HFF-Myc (cell line): ENCODE measurements around the gene MINK1.

Experiments used
- DNase-seq: peaks from one replicate; pipeline ENCODE4 v3.0.0-alpha.2; 2011; ENCODE audit warnings: low read depth; ENCODE audit errors: extremely low read depth
- H3K4me3 ChIP-seq: replicated peaks from 2 replicates; pipeline ENCODE4 v1.5.1; 2011; ENCODE audit warnings: low read depth, mild to moderate bottlenecking, control low read depth, low read length
- TF ChIP-seq, protein P1 (sequence below): IDR thresholded peaks from 2 replicates; pipeline ENCODE4 v1.5.1; 2012; ENCODE audit warnings: mild to moderate bottlenecking, low read depth, low read length, control low read depth; ENCODE audit errors: missing control alignments

Gene MINK1

GRCh38 chr17:4839221-4839620, 6.1 kb downstream of the MINK1 start:
- DNase-seq = no peak
- TF ChIP-seq, protein P1, sequence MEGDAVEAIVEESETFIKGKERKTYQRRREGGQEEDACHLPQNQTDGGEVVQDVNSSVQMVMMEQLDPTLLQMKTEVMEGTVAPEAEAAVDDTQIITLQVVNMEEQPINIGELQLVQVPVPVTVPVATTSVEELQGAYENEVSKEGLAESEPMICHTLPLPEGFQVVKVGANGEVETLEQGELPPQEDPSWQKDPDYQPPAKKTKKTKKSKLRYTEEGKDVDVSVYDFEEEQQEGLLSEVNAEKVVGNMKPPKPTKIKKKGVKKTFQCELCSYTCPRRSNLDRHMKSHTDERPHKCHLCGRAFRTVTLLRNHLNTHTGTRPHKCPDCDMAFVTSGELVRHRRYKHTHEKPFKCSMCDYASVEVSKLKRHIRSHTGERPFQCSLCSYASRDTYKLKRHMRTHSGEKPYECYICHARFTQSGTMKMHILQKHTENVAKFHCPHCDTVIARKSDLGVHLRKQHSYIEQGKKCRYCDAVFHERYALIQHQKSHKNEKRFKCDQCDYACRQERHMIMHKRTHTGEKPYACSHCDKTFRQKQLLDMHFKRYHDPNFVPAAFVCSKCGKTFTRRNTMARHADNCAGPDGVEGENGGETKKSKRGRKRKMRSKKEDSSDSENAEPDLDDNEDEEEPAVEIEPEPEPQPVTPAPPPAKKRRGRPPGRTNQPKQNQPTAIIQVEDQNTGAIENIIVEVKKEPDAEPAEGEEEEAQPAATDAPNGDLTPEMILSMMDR = no peak
- no peak overlapping the region for H3K4me3 ChIP-seq

GRCh38 chr17:4839965-4840892, 7.1 kb downstream of the MINK1 start:
- DNase-seq = no peak
- H3K4me3 ChIP-seq = no peak overlapping the region
- TF ChIP-seq, protein P1 = no peak

GRCh38 chr17:4840893-4841242, 7.7 kb downstream of the MINK1 start:
- no peak overlapping the region for H3K4me3 ChIP-seq
- no peak for DNase-seq
- TF ChIP-seq, protein P1 = no peak

DNA sequence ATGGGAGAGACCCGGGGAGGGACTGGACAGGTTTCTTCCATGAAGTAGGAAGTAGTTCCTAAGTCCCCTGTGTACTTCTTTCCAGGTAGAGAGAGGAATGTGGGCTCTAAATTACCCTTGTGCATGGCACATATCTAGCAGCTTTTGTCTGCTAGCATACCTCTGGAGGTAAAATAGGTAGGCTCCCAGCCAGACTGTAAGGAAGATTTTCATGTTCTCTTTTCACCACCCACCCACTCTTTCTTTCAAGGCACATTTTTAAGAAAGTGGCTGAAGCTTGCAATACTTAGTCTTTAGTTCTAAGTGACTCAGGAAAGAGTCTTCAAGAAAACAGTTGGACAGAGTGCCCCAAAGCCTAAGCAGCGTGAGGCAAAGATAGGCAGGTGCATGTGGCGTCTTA, 9.2 kb downstream of the MINK1 start:
- H3K4me3 ChIP-seq = no peak overlapping the region
- no peak for DNase-seq
- TF ChIP-seq, protein P1 = no peak

GRCh38 chr17:4843321-4844000, 10.3 kb downstream of the MINK1 start:
- TF ChIP-seq, protein P1 = no peak

DNA sequence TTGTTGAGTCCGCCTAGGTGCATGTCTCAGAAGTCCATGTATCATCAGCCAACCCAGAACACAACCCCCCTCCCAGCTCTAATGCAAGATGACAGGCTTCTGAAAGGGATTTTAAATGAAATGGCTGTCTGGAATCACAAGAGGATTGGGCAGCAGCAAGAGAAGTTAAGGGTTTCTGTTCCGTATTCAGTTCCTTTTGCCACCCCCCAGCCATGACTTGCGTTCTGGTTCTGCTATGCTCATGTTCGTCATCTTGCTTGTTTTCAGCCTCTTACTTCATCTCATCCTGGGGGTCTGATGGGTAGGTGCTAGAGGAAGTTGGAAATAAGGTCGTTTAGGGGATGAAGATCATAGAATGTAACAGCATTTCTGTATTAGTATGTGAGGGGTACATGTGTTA, 12.0 kb downstream of the MINK1 start:
- no peak overlapping the region for H3K4me3 ChIP-seq
- TF ChIP-seq, protein P1 = no peak
- DNase-seq = no peak

More at GRCh38 chr17:4843321-4844000, 10.3 kb downstream of the MINK1 start:
- no peak for DNase-seq
- no peak overlapping the region for H3K4me3 ChIP-seq
